Neutrophil (primary cell): ENCODE data around the gene ERVV-1.
"Not testable (repeated sequence)": the region's sequence is repeated elsewhere in the genome, so short reads cannot be mapped to it uniquely, and the experiment has no call there.

Source experiments
- H3K27ac ChIP-seq: fragments of 200-600 bp; sonication (generic); 2 replicates; pipeline ENCODE4 v1.5.1; 2016; ENCODE audit warnings: mild to moderate bottlenecking, moderate library complexity
- H3K27me3 ChIP-seq: fragments of 200-600 bp; sonication (generic); 2 replicates; pipeline ENCODE4 v1.6.0; 2016; ENCODE audit warnings: mild to moderate bottlenecking
- H3K36me3 ChIP-seq: fragments of 200-600 bp; sonication (generic); 2 replicates; pipeline ENCODE4 v1.5.1; 2017
- H3K4me1 ChIP-seq, 2 experiments: fragments of 200-600 bp in 1 of 2; sonication (generic) in 1 of 2; 1 replicate in 1 of 2; 2 replicates in 1 of 2; pipeline versions ENCODE4 v1.5.1 to v1.6.1; 2013 to 2016; ENCODE audit warnings: low read depth in 1 of 2, low read length in 1 of 2, mild to moderate bottlenecking in 1 of 2, moderate library complexity in 1 of 2; ENCODE audit not compliant: control insufficient read depth in 1 of 2, insufficient read depth in 1 of 2
- H3K4me3 ChIP-seq, 2 experiments: fragments of 200-600 bp in 1 of 2; sonication (generic) in 1 of 2; 1 replicate in 1 of 2; 2 replicates in 1 of 2; pipeline ENCODE4 v1.5.1; 2013 to 2016; ENCODE audit warnings: low read depth in 1 of 2, low read length in 1 of 2, mild to moderate bottlenecking in 1 of 2, moderate library complexity in 1 of 2
- H3K9me3 ChIP-seq: fragments of 200-600 bp; sonication (generic); 2 replicates; pipeline ENCODE4 v1.5.1; 2016
- CTCF ChIP-seq: fragments of 200-600 bp; sonication (generic); IDR thresholded peaks from 2 replicates; pipeline ENCODE4 v1.5.1; 2016; ENCODE audit warnings: antibody characterized with exemption

The ERVV-1 gene

GRCh38 chr19:53008061-53008778 is 5.5 kb upstream of the ERVV-1 start:
- H3K36me3 ChIP-seq, result no peaks in the 10 kb centered on the region
- no peak for TF ChIP-seq CTCF
- no peaks in the 10 kb centered on the region for H3K4me1 ChIP-seq
- peaks cover 9% of the 10 kb centered on the region for H3K9me3 ChIP-seq
- no peaks in the 10 kb centered on the region for H3K27me3 ChIP-seq
- no peak overlapping the region for H3K27ac ChIP-seq
- H3K4me3 ChIP-seq, result no peak overlapping the region

GRCh38 chr19:53010494-53010893 is 3.2 kb upstream of the ERVV-1 start:
- H3K4me3 ChIP-seq, result no peak overlapping the region
- no peaks in the 10 kb centered on the region for H3K4me1 ChIP-seq
- H3K27me3 ChIP-seq, result no peaks in the 10 kb centered on the region
- H3K27ac ChIP-seq, result no peak overlapping the region
- H3K9me3 ChIP-seq, result peaks cover 9% of the 10 kb centered on the region
- H3K36me3 ChIP-seq, result no peaks in the 10 kb centered on the region
- TF ChIP-seq CTCF, result no peak

- Histone ChIP-seq H3K4me3 (no peak overlapping the region), H3K36me3 (no peaks in the 10 kb centered on the region), H3K27me3 (no peaks in the 10 kb centered on the region), H3K4me1 (no peaks in the 10 kb centered on the region), H3K27ac (no peak overlapping the region), H3K9me3 (peaks cover 9% of the 10 kb centered on the region)
- TF ChIP-seq CTCF, result no peak
These were observed 1.7 kb upstream of the ERVV-1 start for GRCh38 chr19:53012006-53012405.

GRCh38 chr19:53015159-53015558 is 1.4 kb downstream of the ERVV-1 start:
- Histone ChIP-seq H3K4me1 (no peaks in the 10 kb centered on the region), H3K27ac (no peak overlapping the region), H3K27me3 (no peaks in the 10 kb centered on the region), H3K9me3 (no peaks in the 10 kb centered on the region), H3K36me3 (no peaks in the 10 kb centered on the region), H3K4me3 (no peak overlapping the region)
- TF ChIP-seq CTCF, result no peak

- H3K27ac ChIP-seq, result no peak overlapping the region
- no peaks in the 10 kb centered on the region for H3K4me1 ChIP-seq
- no peaks in the 10 kb centered on the region for H3K27me3 ChIP-seq
- no peaks in the 10 kb centered on the region for H3K36me3 ChIP-seq
- peaks cover under 1% of the 10 kb centered on the region for H3K9me3 ChIP-seq
- H3K4me3 ChIP-seq, result no peak overlapping the region
- no peak for TF ChIP-seq CTCF
These were observed 2.0 kb downstream of the ERVV-1 start for GRCh38 chr19:53015730-53016129.

GRCh38 chr19:53019684-53020083 is 6.0 kb downstream of the ERVV-1 start:
- Histone ChIP-seq H3K9me3 (peaks cover 4% of the 10 kb centered on the region), H3K27me3 (no peaks in the 10 kb centered on the region), H3K36me3 (no peaks in the 10 kb centered on the region), H3K27ac (no peak overlapping the region), H3K4me1 (no peaks in the 10 kb centered on the region), H3K4me3 (no peak overlapping the region)
- no peak for TF ChIP-seq CTCF

GRCh38 chr19:53028306-53028705 is 14.6 kb downstream of the ERVV-1 start:
- not testable (repeated sequence) for H3K9me3 ChIP-seq, H3K27ac ChIP-seq, H3K27me3 ChIP-seq, H3K4me1 ChIP-seq, H3K36me3 ChIP-seq, H3K4me3 ChIP-seq
